ENCODE measurements around the gene ADD3.

Gene ADD3

DNA sequence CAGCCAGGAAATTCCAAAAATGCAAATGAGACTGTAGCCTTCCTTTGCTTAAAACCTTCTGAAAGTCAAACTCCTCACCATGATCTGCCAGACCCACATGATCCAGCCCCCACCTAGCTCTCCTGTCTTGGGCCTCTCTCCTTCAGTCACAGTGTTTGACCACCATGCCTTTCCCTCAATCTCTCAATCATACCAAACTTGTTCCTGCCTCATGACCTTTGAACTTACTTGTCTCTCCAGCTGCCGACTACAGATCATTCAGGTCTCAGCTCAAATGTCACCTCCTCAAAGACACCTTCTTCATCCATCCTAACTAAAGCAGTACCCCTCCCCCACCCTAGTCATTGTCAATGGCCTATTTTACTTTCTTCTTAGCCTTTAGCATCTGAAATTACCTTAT, 9.3 kb upstream of the ADD3 start:
- in situ Hi-C loops (cut with MboI; ENCODE audit: low sequenced_read_pairs), result no loop called here

DNA sequence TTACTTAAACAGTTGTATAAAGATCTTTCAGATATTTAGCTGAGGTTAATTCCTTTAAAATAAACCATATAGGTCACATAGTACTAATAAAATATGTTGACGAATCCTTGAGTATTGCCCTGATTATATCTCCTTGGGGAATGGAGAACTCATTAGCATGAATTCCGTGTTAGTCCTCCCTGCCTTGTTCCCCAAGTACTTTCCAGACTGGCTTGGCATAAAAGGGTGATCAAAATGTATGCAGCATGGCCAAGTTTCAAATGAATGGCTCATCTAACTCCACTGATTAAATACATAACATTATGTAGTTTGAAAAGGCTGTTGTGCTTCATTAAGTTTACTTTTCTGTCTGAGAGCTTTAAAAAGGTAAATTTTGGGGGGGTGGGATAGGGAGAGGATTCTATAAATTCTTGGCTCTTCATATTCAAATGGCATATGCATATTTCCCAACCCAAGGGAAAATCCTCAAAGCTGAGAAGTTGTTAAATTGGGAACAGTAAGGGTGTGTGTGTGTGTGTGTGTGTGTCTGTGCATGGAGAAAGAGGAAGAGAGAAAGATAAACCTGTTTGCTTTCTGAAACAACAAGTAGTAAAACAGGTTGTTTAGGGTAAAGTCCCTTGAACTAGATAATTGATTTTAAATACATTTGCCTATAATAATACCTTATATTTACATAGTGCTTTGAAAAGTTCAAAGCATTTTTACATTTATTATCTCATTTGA, 4.8 kb upstream of the ADD3 start:
- in situ Hi-C loops (cut with MboI; ENCODE audit: low sequenced_read_pairs), result no loop called here

GRCh38 chr10:110003524-110003885, 4.3 kb upstream of the ADD3 start:
- in situ Hi-C loops (cut with MboI; ENCODE audit: low sequenced_read_pairs), result no loop called here

DNA sequence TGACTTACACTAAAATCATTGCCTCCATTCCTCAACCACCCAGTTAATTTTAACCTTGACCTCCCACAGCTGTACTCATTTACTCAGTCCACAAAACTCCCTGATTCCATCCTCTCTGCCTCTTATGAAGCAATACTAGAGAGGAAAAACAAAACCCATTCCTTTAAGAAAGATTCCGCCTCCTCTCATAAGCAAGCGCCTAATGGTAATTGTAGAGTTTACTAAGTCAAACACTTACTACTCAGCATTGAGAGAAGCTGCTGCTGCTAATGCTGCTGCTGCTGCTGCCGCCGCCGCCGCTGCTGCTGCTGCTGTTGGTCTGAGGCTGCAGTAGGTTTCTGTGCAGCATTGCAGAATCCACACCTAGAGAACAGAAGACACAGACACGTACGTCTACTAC, 2.1 kb upstream of the ADD3 start:
- in situ Hi-C loops (cut with MboI; ENCODE audit: low sequenced_read_pairs), result no loop called here

- in situ Hi-C loops (cut with MboI; ENCODE audit: low sequenced_read_pairs), result no loop called here
These were observed 1.2 kb upstream of the ADD3 start for GRCh38 chr10:110006358-110007160.

- in situ Hi-C loops (cut with MboI; ENCODE audit: low sequenced_read_pairs), result no loop called here
These were observed 553 bp upstream of the ADD3 start for GRCh38 chr10:110007161-110007700.

DNA sequence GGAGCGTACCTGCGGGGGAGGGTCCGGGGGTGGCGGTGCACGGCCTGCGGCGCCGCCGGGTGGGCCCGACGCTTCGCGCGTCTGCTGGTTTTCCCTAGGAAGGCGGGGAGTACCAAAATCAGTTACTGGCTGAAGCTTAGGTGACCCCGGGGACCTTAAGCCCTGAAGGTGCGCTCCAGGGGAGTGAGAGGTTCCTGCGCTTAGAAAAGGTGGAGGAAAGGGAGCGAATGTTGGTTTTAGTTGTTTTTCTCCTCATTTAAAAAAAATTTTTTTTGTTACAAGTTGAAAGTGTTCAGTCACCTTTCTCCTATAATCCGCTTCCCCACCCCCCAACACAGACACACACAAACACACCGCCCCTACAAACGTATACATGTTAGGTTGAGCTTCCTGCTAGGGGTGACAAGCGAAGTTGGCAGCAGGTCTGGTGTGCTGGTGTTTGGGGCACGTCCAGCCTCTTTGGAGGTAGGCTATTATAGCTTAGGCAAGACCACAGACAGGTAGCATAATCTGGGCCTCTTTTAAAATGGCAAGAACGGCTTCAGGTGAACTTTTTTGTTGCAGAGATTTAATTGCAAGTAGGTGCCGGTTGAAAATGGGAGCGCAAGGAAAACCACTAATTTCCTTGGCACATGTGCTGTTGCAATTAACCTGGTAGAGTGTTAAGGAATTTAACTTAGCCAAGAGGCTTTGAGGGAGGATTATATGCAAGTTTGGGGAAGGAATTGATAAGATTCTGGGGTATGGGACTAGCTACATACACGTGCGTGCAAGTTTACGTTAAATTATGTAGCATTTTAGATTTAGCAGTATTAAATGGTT, 945 bp downstream of the ADD3 start:
- in situ Hi-C loops (cut with MboI; ENCODE audit: low sequenced_read_pairs), result no loop called here

DNA sequence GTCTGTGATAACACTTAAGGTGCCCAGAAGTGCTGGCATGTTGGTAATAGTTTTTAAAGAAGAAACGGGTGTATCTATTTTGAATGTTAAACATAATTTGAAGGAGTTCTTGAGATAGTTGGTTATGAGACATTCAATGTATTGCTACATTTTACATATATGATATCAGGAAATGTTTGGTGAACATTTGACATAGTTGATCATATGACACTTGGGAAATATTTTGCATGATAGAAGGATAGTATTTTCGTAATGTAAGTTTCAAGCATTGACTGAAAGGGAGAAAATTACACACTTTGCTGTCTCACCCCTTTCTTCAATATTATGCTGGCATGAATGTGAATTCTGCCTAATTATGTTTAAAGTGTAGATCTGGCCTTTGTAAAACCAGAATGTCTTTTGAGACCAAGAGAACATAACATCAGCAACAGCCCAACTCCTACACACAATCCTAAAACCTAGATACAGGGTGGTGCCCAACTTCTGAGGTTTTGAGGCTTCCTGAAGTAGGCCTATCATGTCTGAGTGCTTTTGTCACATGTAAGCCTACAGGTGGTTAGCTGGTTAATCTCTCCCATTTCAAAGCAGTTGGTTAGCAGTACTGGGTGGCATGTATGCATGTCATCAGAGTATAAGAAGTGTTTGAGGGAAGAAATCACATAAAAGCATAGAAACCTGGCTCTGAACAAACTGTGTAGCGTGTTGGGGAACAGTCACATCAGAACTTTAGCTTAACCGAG, 2.1 kb downstream of the ADD3 start:
- in situ Hi-C loops (cut with MboI; ENCODE audit: low sequenced_read_pairs), result no loop called here

DNA sequence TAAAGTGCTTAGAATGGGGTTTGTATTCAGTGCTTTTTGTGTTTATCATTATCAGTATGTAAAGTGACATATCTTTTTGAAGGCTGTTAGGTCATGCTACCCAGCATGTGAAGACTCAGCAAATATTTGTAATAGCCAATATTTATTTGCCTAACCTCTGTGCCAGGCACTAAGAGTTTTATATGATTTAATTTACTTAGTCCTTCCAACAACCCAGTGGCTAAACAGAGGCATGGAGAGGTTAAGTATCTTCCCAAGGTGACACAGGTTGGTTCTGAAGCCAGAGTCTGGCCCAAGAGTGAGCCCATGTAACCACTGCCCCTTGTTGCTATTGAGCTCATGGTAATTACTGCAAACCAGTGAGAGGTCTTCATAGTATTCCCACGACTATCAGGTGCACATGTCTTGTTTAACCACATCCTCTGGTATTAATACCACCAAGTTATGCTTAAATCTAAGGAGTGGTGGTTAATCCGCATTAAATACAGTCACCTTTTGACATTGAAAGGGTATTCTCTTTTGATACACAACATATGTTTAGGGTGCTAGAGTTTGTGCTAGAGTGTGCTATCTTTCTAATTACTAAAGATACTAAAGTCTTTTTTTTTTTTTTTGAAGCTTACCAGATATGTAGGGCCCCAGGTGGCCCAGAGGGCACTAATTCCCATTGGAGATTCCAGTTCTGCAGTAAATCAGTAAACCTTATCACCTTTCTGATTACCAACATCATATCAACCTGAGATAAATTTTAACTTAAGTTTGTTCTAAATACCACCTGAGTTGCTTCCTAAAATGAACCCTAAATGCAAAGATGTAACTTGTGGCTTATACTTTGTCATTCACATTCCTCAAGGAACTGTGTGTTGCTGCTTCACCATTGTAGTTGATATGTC, 2.9 kb downstream of the ADD3 start:
- in situ Hi-C loops (cut with MboI; ENCODE audit: low sequenced_read_pairs), result no loop called here

GRCh38 chr10:110011681-110012080, 3.9 kb downstream of the ADD3 start:
- in situ Hi-C loops (cut with MboI; ENCODE audit: low sequenced_read_pairs), result no loop called here

- in situ Hi-C loops (cut with MboI; ENCODE audit: low sequenced_read_pairs), result no loop called here
These were observed 6.0 kb downstream of the ADD3 start for GRCh38 chr10:110013630-110014293.

- in situ Hi-C loops (cut with MboI; ENCODE audit: low sequenced_read_pairs), result no loop called here
These were observed 8.3 kb downstream of the ADD3 start for GRCh38 chr10:110016039-110016438.

DNA sequence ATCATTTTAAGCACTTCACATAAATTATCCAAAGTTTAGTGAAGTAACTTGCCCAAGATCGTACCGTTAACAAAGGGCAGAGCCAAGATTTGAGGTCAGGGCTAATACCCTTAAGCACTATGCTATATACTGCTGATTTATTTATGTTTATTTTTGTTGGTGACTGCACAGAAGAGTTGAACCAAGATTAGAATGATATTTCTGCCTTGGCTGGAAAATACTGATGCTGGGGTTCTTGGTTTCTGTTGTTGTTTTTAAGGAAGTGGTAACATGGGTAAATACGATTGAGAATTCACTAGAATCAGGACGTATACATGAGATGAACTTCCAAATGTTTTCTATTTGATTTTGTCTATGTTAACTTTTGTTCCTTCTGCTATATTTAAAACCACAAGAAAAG, 9.3 kb downstream of the ADD3 start:
- in situ Hi-C loops (cut with MboI; ENCODE audit: low sequenced_read_pairs), result no loop called here

DNA sequence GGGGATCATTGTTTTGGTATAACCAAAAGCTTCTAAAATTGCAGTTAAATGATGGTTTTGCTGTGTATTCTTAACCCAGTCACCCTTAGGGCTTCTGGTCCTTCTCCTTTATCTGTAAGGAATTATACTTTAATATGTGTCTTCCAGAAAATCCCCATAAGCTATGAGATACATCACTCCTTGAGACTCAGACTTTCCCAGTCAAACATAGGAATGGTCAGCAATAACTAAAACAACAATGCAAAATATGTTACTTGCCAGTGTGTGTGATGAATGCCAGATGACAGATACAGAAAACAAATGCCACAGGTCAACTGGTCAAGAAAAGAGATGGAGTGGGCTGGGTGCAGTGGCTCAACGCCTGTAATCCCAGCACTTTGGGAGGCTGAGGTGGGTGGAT, 10.1 kb downstream of the ADD3 start:
- in situ Hi-C loops (cut with MboI; ENCODE audit: low sequenced_read_pairs), result no loop called here

DNA sequence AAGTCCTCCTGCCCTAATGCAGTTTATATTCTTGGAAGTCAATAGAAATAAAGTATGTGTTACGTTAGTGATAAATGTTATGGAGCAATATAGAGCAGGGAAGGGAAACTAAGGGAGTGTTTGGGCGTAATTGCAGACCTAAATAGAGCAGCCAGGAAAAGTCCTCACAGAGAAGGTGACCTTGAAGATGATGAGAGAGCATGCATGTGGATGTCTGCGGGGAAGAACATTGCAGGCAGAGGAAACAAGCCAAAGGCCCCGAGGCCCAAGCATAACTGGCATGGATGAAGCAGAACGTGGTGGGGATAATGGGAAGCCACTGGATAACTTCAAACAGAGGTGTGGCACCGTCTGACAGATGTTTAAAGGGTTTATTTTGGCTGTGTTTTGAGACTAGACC, 12.5 kb downstream of the ADD3 start:
- in situ Hi-C loops (cut with MboI; ENCODE audit: low sequenced_read_pairs), result no loop called here

- in situ Hi-C loops (cut with MboI; ENCODE audit: low sequenced_read_pairs), result no loop called here
These were observed 15.1 kb downstream of the ADD3 start for GRCh38 chr10:110022716-110023504.

DNA sequence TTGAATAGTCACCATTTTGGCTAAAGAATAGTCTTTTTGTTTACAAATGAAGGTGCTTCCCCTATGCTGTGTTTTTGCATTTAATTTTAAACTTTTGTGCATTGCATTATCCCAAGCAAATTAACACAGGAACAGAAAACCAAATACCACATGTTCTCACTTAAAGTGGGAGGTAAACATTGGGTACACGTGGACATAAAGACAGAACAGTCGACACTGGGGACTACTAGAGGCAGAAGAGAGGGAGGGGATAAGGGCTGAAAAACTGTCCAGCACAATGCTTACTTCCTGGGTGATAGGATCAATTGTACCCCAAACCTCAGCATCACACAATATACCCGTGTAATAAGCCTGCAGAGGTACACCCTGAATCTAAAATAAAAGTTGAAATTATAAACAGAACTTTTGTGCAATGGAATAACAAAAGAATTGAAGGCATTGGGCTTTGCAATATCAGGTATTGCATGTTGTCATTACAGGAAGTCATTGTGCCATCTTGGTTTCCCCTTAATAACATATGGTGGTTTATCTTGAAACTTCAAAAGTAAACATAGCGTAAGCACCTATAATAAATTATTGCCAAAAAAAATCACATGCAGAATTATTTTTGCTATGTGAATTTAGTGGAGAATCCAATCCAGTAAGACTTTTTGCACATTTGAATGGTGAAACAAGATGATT, 16.1 kb downstream of the ADD3 start:
- in situ Hi-C loops (cut with MboI; ENCODE audit: low sequenced_read_pairs), result no loop called here

DNA sequence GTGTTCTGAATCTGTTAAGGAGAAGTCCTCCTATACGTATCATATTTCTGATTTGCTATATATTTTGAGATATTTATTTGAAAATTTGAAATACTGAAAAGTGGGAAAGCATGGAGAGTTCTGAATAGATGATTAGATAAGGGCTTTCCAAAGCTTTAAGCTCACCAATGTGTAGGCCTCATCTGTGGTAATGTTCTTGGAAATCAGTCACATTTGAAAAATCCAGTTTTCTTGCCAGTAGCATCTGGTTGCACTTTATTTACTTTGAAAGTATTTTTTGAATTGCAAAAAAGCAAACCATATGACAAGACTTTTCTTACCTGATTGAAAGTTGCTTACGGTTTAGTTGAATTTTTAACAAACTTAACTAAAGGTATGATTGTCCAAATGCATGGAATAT, 21.7 kb downstream of the ADD3 start:
- in situ Hi-C loops (cut with MboI; ENCODE audit: low sequenced_read_pairs), result no loop called here
